ENCODE data around the gene EXOC4.

Gene EXOC4

GRCh38 chr7:133431134-133431724, 178.4 kb downstream of the EXOC4 start:
- DNase-seq: no peak

- no peak for DNase-seq
Measured at GRCh38 chr7:133433165-133433812, 180.4 kb downstream of the EXOC4 start.

- DNase-seq: no peak
Measured at GRCh38 chr7:133434246-133434865, 181.5 kb downstream of the EXOC4 start.

DNA sequence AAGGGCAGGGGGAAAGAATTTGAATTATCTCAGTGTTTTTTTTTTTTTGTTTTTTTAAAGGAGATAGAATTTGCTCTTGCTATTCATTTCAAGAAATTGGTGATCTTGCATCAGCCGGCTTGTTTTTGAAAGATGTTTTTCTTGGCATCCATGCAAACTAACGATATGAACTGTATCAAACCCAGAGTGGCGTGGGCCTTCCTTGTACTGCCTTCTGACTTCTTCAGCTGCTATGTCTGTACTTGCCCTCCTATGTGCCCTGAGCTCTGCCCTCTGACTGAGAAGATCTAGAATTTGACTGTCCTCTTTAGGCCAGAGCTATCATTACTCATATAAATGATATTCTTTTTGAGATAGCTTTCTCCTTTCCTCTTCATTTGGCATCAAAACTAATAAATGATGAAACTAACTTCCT, 183.1 kb downstream of the EXOC4 start:
- DNase-seq: no peak

GRCh38 chr7:133437544-133437943, 184.7 kb downstream of the EXOC4 start:
- DNase-seq: no peak

- no peak for DNase-seq
Measured at GRCh38 chr7:133442818-133443217, 189.9 kb downstream of the EXOC4 start.

- DNase-seq: no peak
Measured at GRCh38 chr7:133445617-133446016, 192.7 kb downstream of the EXOC4 start.

- no peak for DNase-seq
Measured at GRCh38 chr7:133448012-133448411, 195.1 kb downstream of the EXOC4 start.

DNA sequence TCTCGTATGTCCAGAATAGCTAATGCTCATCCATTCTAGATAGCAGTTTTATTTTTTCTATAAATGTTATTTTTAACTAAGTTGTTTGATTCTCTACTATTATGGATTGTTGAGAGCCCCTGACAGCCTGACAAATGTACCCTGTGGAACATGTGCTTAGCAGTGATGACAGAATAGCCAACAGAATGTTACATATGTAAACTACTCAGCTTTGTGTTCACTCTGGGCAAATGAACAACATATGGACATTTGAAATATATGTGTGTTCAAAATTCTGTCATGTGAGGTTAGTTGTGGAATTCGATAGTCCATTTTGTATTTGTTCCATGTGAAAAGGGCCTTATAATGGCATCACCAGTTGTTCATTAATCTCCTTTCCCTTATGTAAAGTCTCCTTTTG, 199.7 kb downstream of the EXOC4 start:
- no peak for DNase-seq

DNA sequence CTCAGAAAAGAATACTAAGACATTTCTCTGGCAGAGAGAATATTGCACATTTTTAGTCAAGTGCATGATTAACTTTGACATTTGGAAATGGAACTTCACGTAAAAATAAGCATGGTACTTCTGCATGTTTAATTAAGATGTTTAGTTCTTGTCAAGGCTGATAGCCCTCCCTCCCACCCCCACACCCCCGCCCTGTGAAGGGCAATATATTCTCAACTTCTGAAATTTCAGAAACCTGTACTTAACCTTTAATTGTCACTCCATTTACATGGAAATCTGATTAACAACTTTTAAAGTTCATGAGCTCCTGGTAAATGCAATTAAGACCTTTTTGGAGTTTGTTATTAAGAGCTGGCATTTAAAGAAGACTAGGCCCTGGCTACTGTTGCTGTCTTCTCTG, 205.8 kb downstream of the EXOC4 start:
- DNase-seq: no peak

- DNase-seq: no peak
Measured at GRCh38 chr7:133461421-133461820, 208.5 kb downstream of the EXOC4 start.

- no peak for DNase-seq
Measured at GRCh38 chr7:133475655-133476054, 222.8 kb downstream of the EXOC4 start.

- DNase-seq: no peak
Measured at GRCh38 chr7:133477791-133478190, 224.9 kb downstream of the EXOC4 start.

- peak; percentile 82 for DNase-seq
Measured at GRCh38 chr7:133478591-133479135, 225.8 kb downstream of the EXOC4 start.

DNA sequence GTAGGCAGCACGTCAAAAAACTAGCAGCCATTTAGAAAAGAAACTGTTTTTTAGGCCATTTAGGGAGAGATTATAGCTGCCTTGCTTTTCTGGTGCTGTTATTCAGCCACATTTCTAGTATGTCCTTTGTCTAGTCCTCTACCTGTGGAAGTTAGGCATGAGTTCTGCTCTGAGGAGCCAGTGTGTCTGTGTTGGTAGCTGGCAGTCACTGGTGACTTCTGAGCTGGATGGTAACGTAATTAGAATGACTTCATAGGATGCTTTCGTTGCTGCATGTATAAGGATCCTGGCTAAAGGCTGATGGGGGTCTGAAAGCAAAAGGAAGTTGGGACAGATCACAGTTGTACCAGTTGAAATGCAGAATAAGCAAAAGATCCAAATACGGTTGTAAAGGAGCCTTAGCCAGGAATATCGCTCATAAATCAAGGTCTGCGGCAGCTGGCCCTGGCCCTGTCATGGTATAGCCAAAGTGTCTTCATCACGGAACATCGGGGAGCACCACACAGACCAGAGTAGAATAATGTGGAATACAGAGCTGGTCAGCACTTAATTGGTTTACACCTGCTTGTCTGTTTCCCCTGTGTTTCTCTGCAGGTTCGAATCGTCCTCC, 226.7 kb downstream of the EXOC4 start:
- no peak for DNase-seq

DNA sequence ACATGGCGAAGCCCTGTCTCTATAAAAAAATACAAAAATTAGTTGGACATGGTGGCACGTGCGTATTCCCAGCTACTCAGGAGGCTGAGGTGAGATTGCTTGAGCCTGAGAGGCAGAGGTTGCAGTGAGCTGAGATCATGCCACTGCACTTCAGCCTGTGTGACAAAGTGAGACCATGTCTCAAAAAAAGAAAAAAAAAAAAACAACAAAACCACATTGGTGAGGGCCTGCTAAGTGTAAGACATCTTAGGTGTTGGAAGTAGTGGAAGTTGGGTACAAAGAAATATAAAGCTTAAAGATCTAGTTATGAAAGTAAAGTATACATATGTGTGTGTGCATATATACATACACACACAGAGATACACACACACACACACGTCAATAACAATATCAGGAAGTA, 228.0 kb downstream of the EXOC4 start:
- no peak for DNase-seq

GRCh38 chr7:133481676-133482075, 228.8 kb downstream of the EXOC4 start:
- DNase-seq: no peak

- DNase-seq: no peak
Measured at GRCh38 chr7:133482599-133482998, 229.7 kb downstream of the EXOC4 start.

GRCh38 chr7:133484086-133484485, 231.2 kb downstream of the EXOC4 start:
- no peak for DNase-seq

DNA sequence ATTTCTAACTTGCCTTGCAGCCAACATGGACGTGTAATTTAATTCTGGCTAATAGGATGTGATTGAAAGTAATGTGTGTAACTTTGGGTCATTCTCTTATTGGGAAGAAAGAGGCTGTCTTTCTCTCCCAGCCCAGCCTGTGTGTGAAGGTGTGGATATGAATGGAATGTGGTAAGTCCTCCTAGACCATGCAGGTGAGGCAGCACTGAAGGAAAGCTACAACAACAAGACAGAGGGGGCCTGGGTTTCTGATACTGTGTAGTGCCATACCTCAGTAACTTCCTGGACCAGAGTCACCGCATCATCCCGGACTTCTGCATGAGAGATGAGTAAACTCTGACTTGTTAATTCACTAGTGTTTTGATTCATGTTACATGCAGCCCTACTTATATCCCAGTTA, 237.0 kb downstream of the EXOC4 start:
- DNase-seq: no peak

- no peak for DNase-seq
Measured at GRCh38 chr7:133491201-133491691, 238.4 kb downstream of the EXOC4 start.

DNA sequence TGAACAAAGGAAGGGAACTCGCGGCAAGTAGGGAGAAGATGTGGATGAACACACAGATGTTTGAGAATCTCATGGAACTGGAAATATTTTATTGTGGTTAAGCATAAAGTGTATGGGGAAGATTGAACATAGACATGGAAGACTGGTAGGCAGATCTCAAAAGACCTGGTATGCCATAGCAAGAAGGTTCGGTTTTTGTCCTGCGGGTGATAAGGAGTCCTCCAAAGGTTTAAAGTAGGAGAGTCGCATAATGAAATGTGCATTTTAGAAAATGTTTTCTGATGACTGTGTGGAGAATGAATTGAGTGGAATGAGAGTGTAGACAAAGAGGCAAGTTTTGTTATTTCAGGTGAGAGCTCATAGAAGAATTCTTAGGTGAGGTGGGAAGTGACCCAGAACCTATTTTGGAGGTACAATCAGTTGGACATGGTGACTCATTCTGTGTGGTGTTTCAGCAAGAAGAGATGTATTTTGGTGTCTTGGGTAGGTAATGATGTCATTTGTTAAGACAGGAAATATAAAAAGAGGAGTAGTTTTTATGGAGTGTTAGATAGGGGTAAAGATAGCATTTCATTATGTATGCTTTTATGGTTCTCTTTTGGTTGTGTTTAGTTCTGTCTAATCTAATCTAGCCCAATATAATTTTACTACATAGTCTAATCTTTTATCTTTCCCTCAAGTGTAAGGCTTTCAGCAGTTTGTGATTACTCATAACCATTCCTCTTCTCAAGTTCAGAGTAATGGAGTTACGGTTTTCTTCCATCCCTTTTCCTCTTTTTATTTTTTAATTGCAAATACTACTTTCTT, 239.2 kb downstream of the EXOC4 start:
- no peak for DNase-seq

- DNase-seq: no peak
Measured at GRCh38 chr7:133497061-133497460, 244.2 kb downstream of the EXOC4 start.
